Natural killer cell treated with Interleukin-12 subunit alpha and Interleukin-12 subunit beta and Interleukin-15 and Interleukin-18, amount 100 ng/mL, for 72 hours (primary cell): ENCODE data around the gene CTTN. TPM values are rescaled to one million over a fixed set of nuclear protein-coding genes. Genes with fewer than 3 reads are reported as not detected.

Experiments
- ATAC-seq, 2 donors: fragments of 150-1000 bp; cut with Tn5 transposase in 1 of 2; sonication (Bioruptor Pico), chemical (Tn5 transposase) in 1 of 2; 2 replicates each; pipeline ENCODE4 v1.10.0; 2021
- DNase-seq: peaks from one replicate; pipeline ENCODE4 v3.0.0; 2022; ENCODE audit warnings: low spot score
- H3K27ac Mint-ChIP-seq, 2 donors: 1 replicate in 1 of 2; 2 replicates in 1 of 2; pipeline ENCODE4 v1.8.0; 2022; ENCODE audit warnings: mixed read lengths in 2 of 2, mild to moderate bottlenecking in 1 of 2, moderate library complexity in 1 of 2
- H3K27me3 Mint-ChIP-seq, 2 donors: 1 replicate in 1 of 2; 2 replicates in 1 of 2; pipeline ENCODE4 v1.8.0; 2022; ENCODE audit warnings: mixed read lengths in 2 of 2
- H3K36me3 Mint-ChIP-seq: one replicate; pipeline ENCODE4 v1.8.0; 2022; ENCODE audit warnings: mixed read lengths
- H3K4me1 Mint-ChIP-seq, 2 donors: 1 replicate in 1 of 2; 2 replicates in 1 of 2; pipeline ENCODE4 v1.8.0; 2022; ENCODE audit warnings: low read depth in 2 of 2, mixed read lengths in 2 of 2, mild to moderate bottlenecking in 1 of 2
- H3K4me3 Mint-ChIP-seq: one replicate; pipeline ENCODE4 v1.8.0; 2022; ENCODE audit warnings: mixed read lengths
- H3K9me3 Mint-ChIP-seq: 2 replicates; pipeline ENCODE4 v1.8.0; 2022; ENCODE audit warnings: mixed read lengths
- total RNA-seq, 2 donors: library from RNA; stranded (reverse); gene quantifications; one replicate each; pipeline ENCODE4 v1.2.3, GENCODE V29; 2022

Gene CTTN
- 1 to 10 TPM; 1.8 to 2.6 TPM for total RNA-seq

DNA sequence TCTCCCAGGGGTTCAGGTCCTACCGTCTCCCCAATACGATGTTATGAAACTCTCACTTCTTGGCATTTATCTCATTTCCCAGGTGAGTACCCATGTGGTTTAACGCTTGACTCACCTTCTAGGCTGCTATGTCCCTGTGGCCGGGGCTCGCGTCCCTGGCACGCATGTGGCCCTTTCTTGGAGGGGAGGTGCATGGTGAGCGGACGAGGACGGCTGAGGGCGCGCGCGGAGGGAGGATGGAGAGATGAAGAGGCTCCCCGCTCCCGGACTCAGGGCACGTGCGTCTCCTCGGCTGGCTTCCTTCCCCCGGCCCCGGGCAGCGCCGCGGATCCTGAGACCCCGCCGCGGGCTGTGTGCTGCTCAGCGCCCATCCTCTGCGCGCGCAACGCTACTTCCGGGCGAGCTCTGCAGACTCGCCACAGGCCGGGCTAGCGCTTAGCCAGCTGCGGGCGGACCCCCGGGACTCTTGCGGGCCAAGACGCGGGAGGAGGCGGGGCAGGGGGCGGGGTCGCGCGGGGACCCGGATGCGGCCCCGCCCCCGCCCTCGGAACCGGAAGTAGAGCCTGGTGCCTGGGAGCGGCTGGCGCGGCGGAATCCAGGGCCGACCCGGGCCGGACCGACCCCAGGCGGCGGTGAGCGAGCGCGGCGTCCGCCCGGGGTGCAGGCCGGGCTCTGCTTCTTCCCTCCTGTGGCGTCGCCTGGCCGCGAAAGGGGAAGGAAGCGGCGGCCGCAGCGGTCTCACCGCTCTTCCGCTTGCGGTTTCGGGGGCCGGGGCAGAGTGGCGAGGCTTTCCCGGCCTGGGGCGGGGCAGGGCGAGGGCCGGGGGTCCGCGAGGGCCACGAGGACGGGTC lies at the start of gene CTTN:
CTTN (plus strand) TSS at position 547 of the 851 bp plus-strand sequence. CDS start 8,769 bp downstream, outside the sequence.
- Mint-ChIP-seq H3K27me3 (peaks cover 48 to 60% of the 10 kb centered on the region in 2 donors), H3K9me3 (no peaks in the 10 kb centered on the region), H3K27ac (peak within 1 kb of the TSS; percentile 45 to 78), H3K36me3 (peaks cover 9% of the 10 kb centered on the region), H3K4me1 (peaks cover 13 to 23% of the 10 kb centered on the region in 2 donors), H3K4me3 (peak within 1 kb of the TSS; percentile 76)
- ATAC-seq (peak; percentile 85 to 86), DNase-seq (peak; percentile 71)

DNA sequence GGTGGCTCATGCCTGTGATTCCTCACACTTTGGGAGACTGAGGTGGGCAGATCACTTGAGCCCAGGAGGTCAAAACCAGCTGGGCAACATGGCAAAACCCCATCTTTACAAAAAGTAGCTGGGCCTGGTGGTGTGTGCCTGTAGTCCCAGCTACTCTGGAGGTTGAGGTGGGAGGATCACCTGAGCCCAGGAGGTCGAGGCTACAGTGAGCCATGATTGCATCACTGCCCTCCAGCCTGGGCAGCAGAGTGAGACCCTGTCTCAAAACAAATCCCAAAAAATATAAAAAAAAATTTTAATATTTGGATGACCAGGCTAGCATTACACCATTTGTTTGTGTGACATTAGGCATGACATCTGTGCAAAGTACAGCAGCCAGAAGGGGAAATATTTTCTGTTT lies 49.7 kb upstream of the CTTN start:
- Mint-ChIP-seq H3K27me3 (no peaks in the 10 kb centered on the region), H3K27ac (no peak overlapping the region), H3K36me3 (peaks cover 10% of the 10 kb centered on the region), H3K4me3 (no peak overlapping the region), H3K4me1 (peaks cover 11 to 16% of the 10 kb centered on the region in 2 donors), H3K9me3 (no peaks in the 10 kb centered on the region)
- ATAC-seq (no peak), DNase-seq (no peak)

GRCh38 chr11:70351646-70352045 lies 46.7 kb upstream of the CTTN start:
- Mint-ChIP-seq H3K27ac (no peak overlapping the region), H3K36me3 (peaks cover 27% of the 10 kb centered on the region), H3K4me3 (peak overlapping the region; percentile 51), H3K9me3 (no peaks in the 10 kb centered on the region), H3K4me1 (peaks cover 21 to 30% of the 10 kb centered on the region in 2 donors), H3K27me3 (peaks cover 0 to 2% of the 10 kb centered on the region in 2 donors)
- ATAC-seq (no peak), DNase-seq (no peak)

DNA sequence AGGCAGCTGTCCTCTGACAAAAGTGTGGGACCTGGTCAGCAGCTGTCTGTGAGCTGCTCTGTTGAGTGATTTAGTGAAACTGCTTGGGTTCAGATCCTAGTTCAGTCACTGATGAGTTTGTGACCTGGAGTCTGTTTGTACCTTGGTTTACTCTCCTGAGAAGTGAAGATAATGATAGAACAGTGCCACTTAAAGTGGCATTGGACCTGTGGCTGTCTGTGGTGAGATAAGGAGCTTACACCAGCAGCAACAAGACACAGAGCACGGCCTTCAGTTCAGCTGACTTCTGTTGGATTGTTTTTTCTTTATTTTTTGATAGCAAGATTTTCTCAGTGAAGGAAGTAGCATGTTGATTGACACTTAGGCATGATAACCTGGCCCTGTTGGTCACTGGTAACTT lies 46.2 kb upstream of the CTTN start:
- H3K27ac Mint-ChIP-seq = no peak overlapping the region
- H3K36me3 Mint-ChIP-seq = peaks cover 31% of the 10 kb centered on the region
- no peaks in the 10 kb centered on the region for H3K9me3 Mint-ChIP-seq
- peak overlapping the region; percentile 51 for H3K4me3 Mint-ChIP-seq
- peaks cover 0 to 2% of the 10 kb centered on the region in 2 donors for H3K27me3 Mint-ChIP-seq
- ATAC-seq (no peak), DNase-seq (no peak)
- H3K4me1 Mint-ChIP-seq = peaks cover 21 to 30% of the 10 kb centered on the region in 2 donors

DNA sequence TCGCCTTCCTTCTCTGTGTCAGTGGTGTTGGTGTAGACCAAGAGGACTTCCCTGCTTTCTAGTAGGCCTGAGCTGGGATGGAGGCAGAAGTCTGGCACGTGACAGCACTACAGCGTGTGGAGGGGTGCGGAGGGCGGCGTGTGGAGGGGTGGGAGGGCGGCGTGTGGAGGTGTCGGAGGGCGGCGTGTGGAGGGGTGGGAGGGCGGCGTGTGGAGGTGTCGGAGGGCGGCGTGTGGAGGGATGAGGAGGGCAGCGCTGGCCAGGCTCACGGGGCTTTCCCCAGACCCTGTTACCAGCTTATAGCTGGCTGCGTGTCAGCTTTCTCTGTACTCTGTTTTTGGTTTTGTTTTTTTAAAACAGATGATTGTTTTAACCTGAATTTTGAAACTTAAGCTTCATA lies 45.7 kb upstream of the CTTN start:
- Mint-ChIP-seq H3K36me3 (peaks cover 31% of the 10 kb centered on the region), H3K4me3 (peak overlapping the region; percentile 51), H3K4me1 (peaks cover 21 to 30% of the 10 kb centered on the region in 2 donors), H3K9me3 (no peaks in the 10 kb centered on the region), H3K27me3 (peaks cover 0 to 2% of the 10 kb centered on the region in 2 donors), H3K27ac (no peak overlapping the region)
- no peak for DNase-seq
- peak; percentile 43 to 66 for ATAC-seq

- H3K4me3 Mint-ChIP-seq = peak overlapping the region; percentile 50
Observed at GRCh38 chr11:70353329-70353728, 45.0 kb upstream of the CTTN start.

DNA sequence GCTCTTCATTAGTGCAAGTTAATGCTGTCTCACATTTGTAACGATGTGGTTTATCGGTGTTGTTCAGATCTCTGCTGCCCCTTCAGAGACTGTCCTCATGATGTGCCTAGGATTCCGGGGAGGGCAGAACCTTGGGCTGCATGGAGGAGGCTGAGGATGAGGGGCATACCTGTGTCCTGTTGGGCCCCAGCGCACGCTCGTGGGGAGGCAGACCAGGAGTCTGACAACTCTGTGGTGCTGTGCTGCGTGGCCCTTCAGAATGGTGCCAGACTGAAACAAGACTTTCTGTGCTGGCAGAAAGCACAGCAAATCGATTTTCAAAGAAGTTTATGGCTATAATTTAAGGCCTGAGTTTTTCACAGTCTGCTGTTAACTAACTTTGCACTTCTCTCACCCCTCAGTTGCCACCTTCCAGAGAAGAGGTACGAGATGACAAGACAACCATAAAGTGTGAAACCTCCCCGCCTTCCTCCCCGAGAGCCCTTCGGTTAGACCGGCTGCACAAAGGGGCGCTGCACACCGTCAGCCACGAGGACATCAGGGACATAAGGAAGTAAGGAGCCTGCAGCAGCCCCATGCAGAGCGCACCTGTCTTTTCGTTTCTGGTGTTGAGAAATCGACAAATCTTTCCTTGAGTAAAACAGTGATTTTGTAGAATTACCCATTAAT lies 44.3 kb upstream of the CTTN start:
- peaks cover 0 to 2% of the 10 kb centered on the region in 2 donors for H3K27me3 Mint-ChIP-seq
- DNase-seq = peak; percentile 73
- ATAC-seq = peak; percentile 93 to 94
- peak overlapping the region; percentile 50 for H3K4me3 Mint-ChIP-seq
- no peaks in the 10 kb centered on the region for H3K9me3 Mint-ChIP-seq
- H3K36me3 Mint-ChIP-seq = peaks cover 31% of the 10 kb centered on the region
- peak overlapping the region in 1 of 2 donors; percentile 37 for H3K27ac Mint-ChIP-seq
- H3K4me1 Mint-ChIP-seq = peaks cover 21 to 30% of the 10 kb centered on the region in 2 donors

More at GRCh38 chr11:70353329-70353728, 45.0 kb upstream of the CTTN start:
- no peak for DNase-seq
- peaks cover 31% of the 10 kb centered on the region for H3K36me3 Mint-ChIP-seq
- ATAC-seq = peak in 1 of 2 donors; percentile 51
- H3K4me1 Mint-ChIP-seq = peaks cover 21 to 30% of the 10 kb centered on the region in 2 donors
- no peak overlapping the region for H3K27ac Mint-ChIP-seq
- H3K27me3 Mint-ChIP-seq = peaks cover 0 to 2% of the 10 kb centered on the region in 2 donors
- no peaks in the 10 kb centered on the region for H3K9me3 Mint-ChIP-seq

DNA sequence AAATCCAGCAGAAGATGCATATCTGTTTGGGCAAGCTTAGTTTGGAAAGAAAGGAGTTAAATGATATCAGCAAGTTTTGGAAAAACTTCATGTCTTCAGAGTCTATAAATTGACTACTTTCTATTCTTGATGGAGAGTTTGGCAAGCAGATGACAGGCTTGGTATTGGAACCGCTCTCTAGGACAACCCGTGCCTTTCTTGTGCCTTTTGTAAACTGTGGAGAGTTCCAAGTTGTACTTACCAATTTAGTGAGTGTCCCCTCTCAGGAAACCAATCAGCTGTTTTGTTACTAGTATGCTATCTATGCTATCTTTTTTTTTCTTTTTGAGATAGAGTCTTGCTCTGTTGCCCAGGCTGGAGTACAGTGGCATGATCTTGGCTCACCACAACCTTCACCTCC lies 43.7 kb upstream of the CTTN start:
- H3K4me1 Mint-ChIP-seq = peaks cover 21 to 30% of the 10 kb centered on the region in 2 donors
- peak overlapping the region in 1 of 2 donors; percentile 37 for H3K27ac Mint-ChIP-seq
- H3K9me3 Mint-ChIP-seq = no peaks in the 10 kb centered on the region
- DNase-seq (no peak), ATAC-seq (no peak)
- H3K4me3 Mint-ChIP-seq = no peak overlapping the region
- H3K36me3 Mint-ChIP-seq = peaks cover 28% of the 10 kb centered on the region
- peaks cover 0 to 2% of the 10 kb centered on the region in 2 donors for H3K27me3 Mint-ChIP-seq

DNA sequence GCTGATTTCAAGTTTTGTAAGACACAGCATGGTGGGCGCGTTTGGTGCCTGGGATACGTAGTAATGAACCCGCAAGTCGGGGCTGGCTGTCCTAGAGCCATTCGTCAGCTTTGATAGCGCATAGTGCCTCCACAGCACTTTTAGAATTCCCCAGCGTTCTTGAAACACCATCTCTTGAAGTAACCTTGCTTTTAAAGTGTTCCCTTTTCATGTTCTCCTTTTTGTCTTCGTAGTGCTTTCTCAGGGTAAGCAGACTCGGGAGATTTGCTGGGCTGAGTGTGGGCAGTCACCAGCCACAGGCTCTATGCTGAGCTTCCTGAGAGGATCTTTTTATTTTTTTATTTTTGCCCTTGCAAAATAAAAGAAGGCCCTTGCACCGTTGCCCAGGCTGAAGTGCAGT lies 39.6 kb upstream of the CTTN start:
- Mint-ChIP-seq H3K27ac (no peak overlapping the region), H3K4me1 (peaks cover 9 to 14% of the 10 kb centered on the region in 2 donors), H3K36me3 (peaks cover 25% of the 10 kb centered on the region), H3K9me3 (no peaks in the 10 kb centered on the region), H3K27me3 (peaks cover 0 to 6% of the 10 kb centered on the region in 2 donors), H3K4me3 (no peak overlapping the region)
- no peak for DNase-seq
- no peak for ATAC-seq

GRCh38 chr11:70359451-70360205 lies 38.7 kb upstream of the CTTN start:
- H3K36me3 Mint-ChIP-seq = peaks cover 20% of the 10 kb centered on the region
- H3K4me1 Mint-ChIP-seq = peaks cover 4 to 8% of the 10 kb centered on the region in 2 donors
- no peak overlapping the region for H3K27ac Mint-ChIP-seq
- H3K9me3 Mint-ChIP-seq = no peaks in the 10 kb centered on the region
- ATAC-seq (no peak), DNase-seq (no peak)
- H3K4me3 Mint-ChIP-seq = no peak overlapping the region
- peaks cover 0 to 6% of the 10 kb centered on the region in 2 donors for H3K27me3 Mint-ChIP-seq

- no peak for ATAC-seq
- Mint-ChIP-seq H3K27me3 (peaks cover 0 to 8% of the 10 kb centered on the region in 2 donors), H3K36me3 (peaks cover 17% of the 10 kb centered on the region), H3K9me3 (no peaks in the 10 kb centered on the region), H3K4me1 (peaks cover 9 to 11% of the 10 kb centered on the region in 2 donors), H3K4me3 (no peak overlapping the region), H3K27ac (no peak overlapping the region)
- no peak for DNase-seq
Observed at GRCh38 chr11:70360211-70360610, 38.1 kb upstream of the CTTN start.

DNA sequence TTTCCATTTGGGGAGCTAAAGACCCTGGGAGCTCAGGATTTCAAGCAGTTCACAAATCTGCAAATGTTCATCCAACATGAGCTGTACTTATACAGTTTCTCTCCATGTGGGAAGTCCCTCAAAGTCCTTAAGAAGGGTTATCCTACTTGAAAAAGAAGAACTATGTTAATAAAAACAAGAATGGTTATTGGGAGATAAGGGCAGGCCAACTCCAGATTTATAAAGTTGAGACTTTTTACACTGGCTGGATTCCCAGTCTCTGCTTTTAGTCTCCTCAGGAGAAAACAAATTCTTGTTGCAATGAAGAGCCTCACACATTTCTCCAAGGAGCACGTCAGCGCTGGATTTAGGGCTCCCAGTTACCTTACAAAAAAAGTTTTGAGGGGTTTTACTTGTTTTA lies 34.2 kb upstream of the CTTN start:
- Mint-ChIP-seq H3K4me1 (peaks cover 24 to 27% of the 10 kb centered on the region in 2 donors), H3K27me3 (peaks cover 0 to 11% of the 10 kb centered on the region in 2 donors), H3K4me3 (no peak overlapping the region), H3K9me3 (no peaks in the 10 kb centered on the region), H3K36me3 (peaks cover 5% of the 10 kb centered on the region), H3K27ac (no peak overlapping the region)
- DNase-seq = no peak
- no peak for ATAC-seq

- peak overlapping the region; percentile 52 to 83 for H3K27ac Mint-ChIP-seq
- ATAC-seq (peak; percentile 96 to 98), DNase-seq (peak; percentile 88)
- H3K36me3 Mint-ChIP-seq = peaks cover 5% of the 10 kb centered on the region
- peaks cover 24 to 27% of the 10 kb centered on the region in 2 donors for H3K4me1 Mint-ChIP-seq
- peaks cover 0 to 11% of the 10 kb centered on the region in 2 donors for H3K27me3 Mint-ChIP-seq
- peak overlapping the region; percentile 78 for H3K4me3 Mint-ChIP-seq
- H3K9me3 Mint-ChIP-seq = no peaks in the 10 kb centered on the region
Observed at GRCh38 chr11:70364745-70365543, 33.4 kb upstream of the CTTN start.
